ENCODE results near the gene EXT2.

EXT2 gene

DNA sequence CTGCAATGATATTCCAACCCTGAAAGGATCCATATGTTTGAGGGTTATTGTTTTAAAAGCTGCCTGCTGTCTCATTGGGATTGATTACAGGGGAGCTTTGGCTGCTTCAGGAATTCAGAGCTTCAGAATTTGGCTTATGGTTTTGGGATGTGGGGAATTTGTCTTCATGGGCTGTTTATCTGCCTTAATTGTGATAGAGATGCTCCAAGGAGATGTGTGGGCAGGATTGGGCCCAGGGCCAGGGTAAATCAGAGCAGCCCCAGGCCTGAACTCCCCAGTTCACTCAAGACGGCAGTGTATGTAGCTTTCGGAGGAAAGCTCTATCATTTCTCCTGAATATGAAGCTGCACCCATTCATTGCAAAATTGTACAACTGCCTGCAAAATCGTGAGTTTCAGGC is 126.0 kb downstream of the EXT2 start:
- no peak overlapping the region for H3K4me3 ChIP-seq (ENCODE audit: low read length)

DNA sequence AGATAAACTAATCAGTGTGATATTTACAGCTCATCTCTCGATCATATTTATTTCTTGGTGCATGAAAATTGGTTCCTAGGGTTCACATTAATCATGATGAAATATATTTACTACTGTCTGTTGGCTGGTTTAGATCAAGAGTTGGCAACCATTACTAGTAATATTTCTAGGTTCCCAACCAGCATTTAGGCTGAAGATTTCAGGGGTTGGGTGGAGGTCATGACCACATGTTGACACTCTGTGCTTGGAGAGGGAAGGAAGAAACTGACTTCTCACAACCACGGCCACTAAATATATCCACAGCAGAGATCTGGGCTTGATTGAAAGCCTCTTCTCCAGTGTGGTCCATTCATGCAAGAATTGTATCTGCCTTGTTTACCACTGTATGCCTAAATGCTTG is 126.5 kb downstream of the EXT2 start:
- H3K4me2 ChIP-seq (ENCODE audit: low read length): no peak overlapping the region
- TF ChIP-seq, protein P1, sequence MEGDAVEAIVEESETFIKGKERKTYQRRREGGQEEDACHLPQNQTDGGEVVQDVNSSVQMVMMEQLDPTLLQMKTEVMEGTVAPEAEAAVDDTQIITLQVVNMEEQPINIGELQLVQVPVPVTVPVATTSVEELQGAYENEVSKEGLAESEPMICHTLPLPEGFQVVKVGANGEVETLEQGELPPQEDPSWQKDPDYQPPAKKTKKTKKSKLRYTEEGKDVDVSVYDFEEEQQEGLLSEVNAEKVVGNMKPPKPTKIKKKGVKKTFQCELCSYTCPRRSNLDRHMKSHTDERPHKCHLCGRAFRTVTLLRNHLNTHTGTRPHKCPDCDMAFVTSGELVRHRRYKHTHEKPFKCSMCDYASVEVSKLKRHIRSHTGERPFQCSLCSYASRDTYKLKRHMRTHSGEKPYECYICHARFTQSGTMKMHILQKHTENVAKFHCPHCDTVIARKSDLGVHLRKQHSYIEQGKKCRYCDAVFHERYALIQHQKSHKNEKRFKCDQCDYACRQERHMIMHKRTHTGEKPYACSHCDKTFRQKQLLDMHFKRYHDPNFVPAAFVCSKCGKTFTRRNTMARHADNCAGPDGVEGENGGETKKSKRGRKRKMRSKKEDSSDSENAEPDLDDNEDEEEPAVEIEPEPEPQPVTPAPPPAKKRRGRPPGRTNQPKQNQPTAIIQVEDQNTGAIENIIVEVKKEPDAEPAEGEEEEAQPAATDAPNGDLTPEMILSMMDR (IDR thresholded peaks at IDR 0.05; ENCODE audit: low read depth, low read length, poor library complexity, severe bottlenecking): no peak
- TF ChIP-seq EZH2phosphoT487 (IDR thresholded peaks at IDR 0.05; ENCODE audit: borderline replicate concordance, low read length): no peak
- no peaks in the 10 kb centered on the region for H3K36me3 ChIP-seq (ENCODE audit: control insufficient read depth, low read length)
- no peaks in the 10 kb centered on the region for H3F3A ChIP-seq (ENCODE audit: control insufficient read depth, insufficient read depth)
- H3K4me3 ChIP-seq (ENCODE audit: low read length): no peak overlapping the region
- no peaks in the 10 kb centered on the region for H3K9me2 ChIP-seq (replicated peaks; ENCODE audit: control insufficient read depth, low read length)
- no peaks in the 10 kb centered on the region for H3K27me3 ChIP-seq (ENCODE audit: control insufficient read depth, low read length)
- no peaks in the 10 kb centered on the region for H3K79me2 ChIP-seq (ENCODE audit: control insufficient read depth, low read length)
- H4K20me1 ChIP-seq (ENCODE audit: control insufficient read depth, insufficient read depth, low read depth, low read length): no peaks in the 10 kb centered on the region
- H3K9me3 ChIP-seq (ENCODE audit: control insufficient read depth, insufficient read depth, low read length): no peaks in the 10 kb centered on the region
- H3K4me1 ChIP-seq (ENCODE audit: control insufficient read depth, low read length): no peaks in the 10 kb centered on the region
- no peak overlapping the region for H3K27ac ChIP-seq (ENCODE audit: low read depth, low read length)

More for the DNA sequence above, 126.0 kb downstream of the EXT2 start:
- no peaks in the 10 kb centered on the region for H3K9me2 ChIP-seq (replicated peaks; ENCODE audit: control insufficient read depth, low read length)
- no peaks in the 10 kb centered on the region for H3K36me3 ChIP-seq (ENCODE audit: control insufficient read depth, low read length)
- H3F3A ChIP-seq (ENCODE audit: control insufficient read depth, insufficient read depth): no peaks in the 10 kb centered on the region
- H3K79me2 ChIP-seq (ENCODE audit: control insufficient read depth, low read length): no peaks in the 10 kb centered on the region
- H3K4me1 ChIP-seq (ENCODE audit: control insufficient read depth, low read length): no peaks in the 10 kb centered on the region
- no peaks in the 10 kb centered on the region for H3K9me3 ChIP-seq (ENCODE audit: control insufficient read depth, insufficient read depth, low read length)
- no peak overlapping the region for H3K4me2 ChIP-seq (ENCODE audit: low read length)
- no peak for TF ChIP-seq EZH2phosphoT487 (IDR thresholded peaks at IDR 0.05; ENCODE audit: borderline replicate concordance, low read length)
- TF ChIP-seq, protein P1 (IDR thresholded peaks at IDR 0.05; ENCODE audit: low read depth, low read length, poor library complexity, severe bottlenecking): no peak
- H4K20me1 ChIP-seq (ENCODE audit: control insufficient read depth, insufficient read depth, low read depth, low read length): no peaks in the 10 kb centered on the region
- no peak overlapping the region for H3K27ac ChIP-seq (ENCODE audit: low read depth, low read length)
- no peaks in the 10 kb centered on the region for H3K27me3 ChIP-seq (ENCODE audit: control insufficient read depth, low read length)

DNA sequence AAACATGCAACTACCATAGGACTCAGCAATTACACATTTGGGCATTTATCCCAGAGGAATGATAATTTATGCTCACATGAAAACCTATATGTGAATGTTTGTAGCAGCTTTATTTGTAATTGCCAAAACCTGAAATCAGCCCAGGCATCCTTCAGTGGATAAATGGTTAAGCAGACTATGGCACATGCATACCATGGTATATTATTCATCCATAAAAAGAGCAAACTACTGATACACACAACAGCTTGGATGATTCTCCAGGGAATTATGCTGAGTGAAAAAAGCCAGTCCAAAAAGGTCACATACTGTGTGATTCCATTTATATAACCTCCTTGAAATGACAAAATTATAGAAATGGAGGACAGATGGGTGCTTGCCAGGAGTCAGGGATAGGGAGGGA is 127.8 kb downstream of the EXT2 start:
- Histone ChIP-seq H3K36me3 (ENCODE audit: control insufficient read depth, low read length) (no peaks in the 10 kb centered on the region), H4K20me1 (ENCODE audit: control insufficient read depth, insufficient read depth, low read depth, low read length) (no peaks in the 10 kb centered on the region), H3K27ac (ENCODE audit: low read depth, low read length) (no peak overlapping the region), H3K79me2 (ENCODE audit: control insufficient read depth, low read length) (no peaks in the 10 kb centered on the region), H3K4me1 (ENCODE audit: control insufficient read depth, low read length) (no peaks in the 10 kb centered on the region), H3K4me2 (ENCODE audit: low read length) (no peak overlapping the region), H3K9me3 (ENCODE audit: control insufficient read depth, insufficient read depth, low read length) (no peaks in the 10 kb centered on the region), H3K9me2 (replicated peaks; ENCODE audit: control insufficient read depth, low read length) (no peaks in the 10 kb centered on the region), H3K27me3 (ENCODE audit: control insufficient read depth, low read length) (no peaks in the 10 kb centered on the region), H3K4me3 (ENCODE audit: low read length) (no peak overlapping the region), H3F3A (ENCODE audit: control insufficient read depth, insufficient read depth) (no peaks in the 10 kb centered on the region)
- TF ChIP-seq EZH2phosphoT487 (IDR thresholded peaks at IDR 0.05; ENCODE audit: borderline replicate concordance, low read length): no peak
- TF ChIP-seq, protein P1 (IDR thresholded peaks at IDR 0.05; ENCODE audit: low read depth, low read length, poor library complexity, severe bottlenecking): no peak

Data from DOHH2 (cell line).